GM19238 (cell line): ENCODE measurements around the gene LRRC8B.
"Not testable (repeated sequence)": the region's sequence is repeated elsewhere in the genome, so short reads cannot be mapped to it uniquely, and the experiment has no call there.

Experiments
- DNase-seq: peaks from one replicate; pipeline ENCODE4 v3.0.0; 2011; ENCODE audit warnings: low spot score; ENCODE audit not compliant: insufficient read length

LRRC8B gene

DNA sequence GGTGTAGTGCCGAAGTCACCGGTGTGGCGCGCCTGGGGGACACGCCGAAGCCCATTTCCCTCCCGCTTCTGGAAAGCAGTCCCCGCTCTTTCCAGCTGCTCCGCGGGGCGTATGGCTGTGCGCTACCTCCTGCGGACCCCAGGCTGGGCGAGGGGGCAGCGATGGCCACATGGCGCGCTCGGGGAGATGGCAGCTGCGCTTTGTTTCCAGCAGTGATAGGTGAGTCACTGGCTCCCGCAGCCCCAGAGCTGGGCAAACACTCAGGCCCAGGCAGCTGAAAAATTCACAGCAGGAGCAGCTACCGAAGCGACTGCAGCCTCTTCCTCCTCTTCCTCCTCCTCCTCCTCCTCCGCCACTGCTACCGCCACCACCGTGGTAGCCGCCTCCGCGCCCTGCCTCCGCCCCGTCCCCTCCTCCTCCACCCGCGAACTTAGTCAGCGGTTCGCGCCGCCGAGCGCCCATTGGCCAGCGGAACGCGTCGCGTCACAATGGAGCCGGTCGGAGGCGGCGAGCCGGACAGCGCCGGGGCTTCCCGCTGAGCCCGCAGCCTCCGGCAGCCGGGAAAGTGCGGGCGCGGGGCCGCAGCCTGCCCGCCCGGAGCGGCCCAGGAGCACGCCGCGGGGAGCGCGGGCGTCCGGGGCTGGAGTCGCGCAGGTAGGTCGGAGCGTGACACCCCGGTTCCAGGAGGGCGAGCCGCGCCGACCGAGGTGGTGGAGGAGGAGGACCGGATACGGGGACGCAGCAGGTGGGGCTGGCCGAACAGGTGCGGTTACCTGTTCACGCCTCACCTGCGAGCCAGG, at the start of gene LRRC8B:
Gene LRRC8B, plus strand, starts transcription at position 461 of the 800 bp plus-strand sequence. CDS start 57,822 bp downstream, outside the sequence.
- DNase-seq: peak; percentile 64

DNA sequence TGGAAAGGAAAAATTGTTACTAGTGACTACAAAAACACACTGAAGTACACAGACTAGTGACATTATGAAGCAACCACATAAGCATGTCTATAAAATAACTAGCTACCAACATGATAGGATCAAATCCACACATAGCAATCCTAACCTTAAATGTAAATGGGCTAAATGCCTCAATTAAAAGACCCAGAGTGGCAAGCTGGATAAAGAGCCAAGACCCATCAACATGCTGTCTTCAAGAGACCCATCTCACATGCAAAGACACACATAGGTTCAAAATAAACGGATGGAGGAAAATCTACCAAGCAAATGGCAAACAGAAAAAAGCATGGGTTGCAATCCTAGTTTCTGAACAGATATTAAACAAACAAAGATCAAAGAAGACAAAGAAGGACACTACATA, 49.4 kb upstream of the LRRC8B start:
- DNase-seq: no peak

DNA sequence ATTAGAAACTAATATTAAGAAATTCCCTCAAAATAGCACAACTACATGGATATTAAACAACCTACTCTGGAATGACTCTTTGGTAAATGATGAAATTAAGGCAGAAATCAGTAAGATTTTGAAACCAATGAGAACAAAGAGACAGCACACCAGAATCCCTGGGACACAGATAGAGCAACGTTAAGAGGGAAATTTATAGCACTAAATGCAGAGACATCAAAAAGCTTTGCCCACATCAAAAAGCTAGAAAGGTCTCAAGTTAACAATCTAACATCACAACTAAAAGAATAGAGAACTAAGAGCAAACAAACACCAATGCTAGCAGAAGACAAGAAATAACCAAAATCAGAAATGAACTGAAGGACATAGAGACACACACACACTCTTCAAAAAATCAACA, 48.6 kb upstream of the LRRC8B start:
- DNase-seq: no peak

DNA sequence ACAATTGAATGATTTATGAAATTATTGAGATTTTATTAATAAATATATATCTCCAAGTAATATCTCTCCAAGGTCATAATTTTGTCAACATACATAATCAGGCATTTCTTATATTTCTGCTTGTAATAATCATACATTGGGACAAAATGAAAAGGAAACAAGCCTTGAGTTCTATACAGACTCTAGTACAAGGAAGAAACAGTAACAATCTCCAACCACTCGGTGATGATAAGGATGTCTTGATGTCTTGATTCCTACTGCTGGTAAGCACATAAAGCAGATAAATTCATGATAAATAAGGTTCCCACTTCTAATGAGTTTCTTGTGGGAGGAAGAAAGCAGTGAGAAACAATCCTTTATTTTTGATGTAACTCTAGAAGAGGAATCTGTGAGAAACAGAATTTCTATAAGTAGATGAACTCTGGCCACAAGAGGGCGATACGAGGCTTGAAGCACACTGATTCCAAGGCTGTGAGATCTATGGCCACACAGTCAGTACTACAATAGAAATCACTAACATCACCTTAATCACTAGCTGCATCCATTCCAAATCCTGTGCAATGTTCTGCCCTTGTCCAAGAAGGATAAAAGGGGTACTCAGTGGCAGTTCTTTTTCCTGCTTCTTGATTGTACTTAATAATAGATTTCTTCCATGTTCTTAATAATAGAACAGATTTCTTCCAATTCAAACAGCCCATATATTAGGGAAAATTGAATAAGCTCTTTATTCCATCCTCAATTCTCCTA, 41.4 kb upstream of the LRRC8B start:
- DNase-seq: peak; percentile 34

DNA sequence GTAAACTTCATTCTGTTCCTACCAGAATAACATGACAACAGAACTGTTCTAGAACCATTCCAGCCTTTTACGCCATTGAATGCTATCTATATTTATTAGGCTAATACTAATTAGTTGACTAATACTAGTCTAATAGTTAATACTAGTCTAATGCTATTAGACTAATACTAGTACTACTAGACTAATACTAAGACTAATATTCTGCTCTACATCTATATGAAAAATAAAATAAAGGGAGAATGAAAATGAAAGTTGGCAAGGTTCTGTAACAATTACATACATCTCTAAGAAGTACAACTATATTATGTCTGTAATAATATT, 40.9 kb upstream of the LRRC8B start:
- no peak for DNase-seq

DNA sequence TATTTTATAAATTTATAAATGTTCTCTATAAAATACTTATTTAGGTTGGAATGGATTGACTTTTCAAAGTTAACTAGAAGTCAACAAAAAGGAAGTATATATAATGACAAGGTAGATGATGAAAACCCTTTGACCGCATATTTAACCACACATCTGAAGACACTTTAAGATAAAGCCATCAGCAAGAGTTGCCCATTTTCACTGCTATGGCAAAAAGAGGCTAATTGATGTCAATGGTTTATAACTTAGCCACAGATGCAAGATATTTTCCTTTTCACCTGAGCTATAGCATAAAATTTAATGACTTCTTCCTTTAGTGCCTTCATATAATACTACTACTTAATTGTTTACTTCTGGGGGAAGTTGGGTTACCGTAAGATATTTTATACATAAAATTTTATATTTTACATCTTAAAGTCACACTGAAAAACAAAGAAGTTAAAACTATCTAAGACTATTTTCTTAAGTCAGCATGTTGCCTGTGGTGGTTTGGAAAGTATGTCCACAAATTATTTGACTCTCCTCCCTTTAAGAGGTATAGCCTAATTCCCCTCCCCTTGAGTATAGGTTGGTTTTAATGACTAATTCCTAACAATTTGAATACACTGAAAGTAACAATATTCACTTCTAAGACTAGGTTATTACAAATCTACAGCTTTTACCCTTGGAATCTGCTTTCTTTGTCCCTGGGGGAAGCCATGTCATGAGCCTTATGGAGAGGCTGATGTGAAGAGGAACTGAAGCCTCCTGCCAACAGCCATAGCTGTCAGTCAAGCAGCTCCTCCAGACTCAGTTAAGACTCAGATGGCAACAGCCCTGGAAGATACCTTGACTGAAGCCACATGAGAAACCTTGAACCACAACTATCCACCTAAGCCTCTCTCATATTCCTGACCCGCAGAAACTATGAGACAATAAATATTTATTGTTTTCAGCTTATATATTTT, 40.3 kb upstream of the LRRC8B start:
- no peak for DNase-seq

DNA sequence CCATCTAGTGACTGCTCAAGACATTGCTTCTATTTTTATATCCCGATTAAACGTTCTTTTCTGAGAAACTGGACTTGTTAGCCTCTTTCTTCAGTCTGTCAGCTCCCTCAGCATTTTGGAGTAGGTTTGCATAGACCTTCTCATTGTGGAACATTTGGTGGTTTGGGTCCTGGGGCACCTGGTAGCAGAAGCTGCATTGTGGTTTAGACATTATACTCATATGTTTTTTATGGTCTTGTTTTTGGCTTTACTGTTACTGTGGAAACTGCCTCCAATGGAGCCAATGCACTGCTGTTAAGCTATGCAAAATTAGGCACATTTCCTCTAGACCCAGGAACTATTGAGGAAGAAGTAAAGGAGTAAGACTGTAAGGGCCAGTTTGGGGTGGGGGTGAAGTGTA, 36.7 kb upstream of the LRRC8B start:
- no peak for DNase-seq

DNA sequence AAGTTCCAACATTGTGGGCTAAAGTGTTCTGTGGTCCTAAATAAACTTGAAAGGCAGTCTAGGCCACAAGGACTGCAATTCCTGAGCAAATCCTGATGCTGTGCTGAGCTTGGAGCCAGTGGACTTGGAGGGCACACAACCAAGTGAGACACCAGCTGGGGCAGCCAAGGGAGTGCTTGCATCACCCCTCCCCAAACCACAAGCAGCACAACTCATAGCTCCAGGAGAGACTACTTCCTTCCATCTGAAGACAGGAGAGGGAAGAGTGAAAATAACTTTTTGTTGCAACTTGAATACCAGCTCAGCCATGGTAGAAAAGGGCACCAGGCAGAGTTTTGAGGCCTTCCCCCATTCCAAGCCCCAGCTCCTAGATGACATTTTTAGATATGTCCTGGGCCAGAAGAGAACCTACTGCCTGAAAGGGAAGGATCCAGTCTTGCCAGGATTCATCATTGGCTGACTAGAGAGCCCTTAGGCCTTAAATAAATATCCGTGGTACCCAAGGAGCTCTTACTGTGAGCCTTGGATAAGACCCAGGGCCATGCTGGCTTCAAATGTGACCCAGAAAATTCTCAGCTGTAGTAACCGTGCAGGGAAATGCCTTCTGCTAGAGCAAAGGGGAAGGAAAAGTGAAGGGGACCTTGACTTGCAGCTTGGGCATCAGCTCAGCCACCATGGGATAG, 35.4 kb upstream of the LRRC8B start:
- DNase-seq: no peak

DNA sequence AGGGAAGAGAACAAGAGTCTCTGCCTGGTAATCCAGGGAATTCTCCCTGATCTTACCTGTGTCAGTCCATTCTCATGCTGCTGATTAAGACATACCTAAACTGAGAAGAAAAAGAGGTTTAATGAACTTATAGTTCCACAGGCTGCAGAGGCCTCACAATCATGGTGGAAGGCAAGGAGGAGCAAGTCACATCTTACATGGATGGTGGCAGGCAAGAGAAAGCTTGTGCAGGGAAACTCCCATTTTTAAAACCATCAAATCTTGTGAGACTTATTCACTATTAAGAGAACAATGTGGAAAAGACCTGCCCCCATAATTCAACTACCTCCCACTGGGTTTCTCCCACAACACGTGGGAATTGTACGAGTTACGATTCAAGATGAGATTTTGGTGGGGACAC, 34.2 kb upstream of the LRRC8B start:
- no peak for DNase-seq

DNA sequence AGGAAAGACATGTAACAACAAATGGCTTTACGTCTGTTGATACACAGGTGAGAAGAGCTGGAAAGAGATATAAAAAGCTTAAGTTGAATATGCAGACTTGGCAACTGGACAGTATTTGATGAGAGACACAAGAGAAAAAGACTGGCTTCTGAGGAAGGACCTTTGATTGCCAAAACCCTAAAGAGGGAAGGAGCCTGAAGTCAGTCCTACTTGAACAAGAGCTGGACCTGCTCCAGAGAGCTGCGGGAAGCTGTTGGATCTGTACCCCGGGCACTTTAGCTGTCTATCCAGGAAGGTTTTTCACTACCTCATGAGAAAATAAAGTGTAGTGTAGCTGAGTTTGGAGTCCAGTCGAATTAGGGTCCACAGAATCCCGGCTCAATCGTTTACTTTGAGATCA, 25.3 kb upstream of the LRRC8B start:
- no peak for DNase-seq

DNA sequence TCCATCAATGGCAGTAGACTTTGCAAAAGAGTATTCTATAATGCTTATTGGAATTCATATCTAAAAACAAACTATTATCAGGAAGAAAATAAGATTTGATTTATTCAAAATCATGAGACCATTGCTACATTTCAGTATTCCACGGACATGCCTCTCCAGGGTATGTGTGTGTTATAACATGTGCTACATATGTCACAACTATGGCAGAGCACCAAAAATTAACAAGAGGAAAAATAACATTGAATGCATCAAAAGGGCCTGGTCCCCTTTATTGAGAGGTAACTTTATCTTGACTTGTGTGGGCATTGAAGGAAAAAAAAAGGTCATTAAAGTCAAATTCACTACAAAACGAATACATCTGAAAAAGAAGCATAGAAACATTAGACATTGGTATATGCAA, 22.6 kb upstream of the LRRC8B start:
- DNase-seq: no peak

DNA sequence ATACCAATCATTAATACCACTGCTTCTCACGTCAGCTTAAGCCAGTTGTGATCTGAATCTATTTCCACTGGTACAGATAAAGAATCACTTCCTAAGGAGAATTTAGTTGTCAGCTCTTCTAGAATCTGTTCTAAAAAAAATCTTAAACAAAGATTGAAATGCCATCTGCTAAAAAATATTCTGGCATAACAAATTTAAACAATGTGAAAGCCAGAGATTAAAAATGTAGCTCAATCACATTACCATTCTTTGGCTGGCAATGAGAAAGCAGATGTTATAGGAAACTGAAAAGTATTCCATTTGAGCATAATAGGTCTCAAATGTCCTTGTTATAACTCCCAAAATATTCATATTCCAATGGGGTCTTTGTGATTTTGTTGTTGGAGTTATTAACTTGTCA, 21.7 kb upstream of the LRRC8B start:
- no peak for DNase-seq

DNA sequence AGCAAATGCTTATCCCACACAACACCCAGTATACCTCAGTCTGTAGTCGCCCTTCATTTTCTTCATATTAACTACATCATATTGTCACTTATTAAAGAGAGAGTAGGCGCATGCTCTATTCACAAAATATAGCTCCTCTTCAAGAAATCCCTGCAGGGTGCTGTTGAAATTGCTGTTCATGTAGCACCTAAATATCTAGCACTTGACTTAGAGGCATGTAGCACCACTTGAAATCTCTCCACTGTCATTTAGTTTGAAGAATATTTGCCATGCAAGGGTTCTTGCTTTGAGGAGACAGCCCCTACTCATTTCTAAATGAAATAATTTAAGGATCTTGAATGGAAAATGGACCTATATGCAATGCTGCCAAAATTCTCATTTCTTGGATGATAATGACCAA, 20.9 kb upstream of the LRRC8B start:
- DNase-seq: no peak

DNA sequence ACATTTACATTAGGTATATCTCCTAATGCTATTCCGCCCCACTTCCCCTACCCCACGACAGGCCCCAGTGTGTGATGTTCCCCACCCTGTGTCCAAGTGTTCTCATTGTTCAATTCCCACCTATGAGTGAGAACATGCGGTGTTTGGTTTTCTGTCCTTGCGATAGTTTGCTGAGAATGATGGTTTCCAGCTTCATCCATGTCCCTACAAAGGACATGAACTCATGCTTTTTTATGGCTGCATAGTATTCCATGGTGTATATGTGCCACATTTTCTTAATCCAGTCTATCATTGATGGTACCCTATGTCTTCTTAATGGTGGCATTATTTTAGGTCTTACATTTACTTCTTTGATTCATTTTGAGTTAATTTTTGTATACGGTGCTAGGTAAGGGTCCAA, 14.6 kb upstream of the LRRC8B start:
- DNase-seq: not testable (repeated sequence)

DNA sequence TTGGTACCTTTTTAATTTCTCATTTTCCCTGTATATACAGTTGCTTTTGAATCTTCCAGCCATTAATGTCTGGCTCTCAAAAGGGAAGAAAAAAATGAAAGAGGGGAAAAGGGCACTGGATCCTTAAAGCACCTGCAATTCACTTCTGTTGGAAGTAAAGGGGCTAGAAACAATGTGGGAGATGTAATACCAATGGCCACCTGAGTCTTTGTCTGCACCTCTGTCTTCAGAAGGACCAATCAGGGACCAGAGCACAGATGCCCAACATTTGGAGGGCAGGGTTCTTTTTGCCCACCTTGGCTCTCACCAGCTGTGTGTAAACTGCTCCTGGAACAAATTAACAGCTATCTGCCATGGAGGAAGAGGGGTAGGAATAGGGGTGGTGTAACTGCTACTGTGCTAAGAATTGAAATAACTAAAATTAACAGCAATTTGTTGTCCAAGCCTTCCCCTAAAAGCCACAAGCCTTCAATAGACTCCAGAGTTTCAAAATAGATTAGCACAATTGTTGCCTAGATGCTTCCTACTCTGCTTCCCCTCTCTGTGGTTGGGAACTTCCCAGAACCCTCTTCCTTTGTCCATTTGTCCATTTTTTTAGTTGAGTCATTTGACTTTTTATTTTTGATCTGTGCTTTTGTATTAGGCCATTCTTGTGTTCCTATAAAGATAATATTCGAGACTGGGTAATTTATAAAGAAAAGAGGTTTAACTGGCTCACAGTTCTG, 11.5 kb upstream of the LRRC8B start:
- DNase-seq: no peak

DNA sequence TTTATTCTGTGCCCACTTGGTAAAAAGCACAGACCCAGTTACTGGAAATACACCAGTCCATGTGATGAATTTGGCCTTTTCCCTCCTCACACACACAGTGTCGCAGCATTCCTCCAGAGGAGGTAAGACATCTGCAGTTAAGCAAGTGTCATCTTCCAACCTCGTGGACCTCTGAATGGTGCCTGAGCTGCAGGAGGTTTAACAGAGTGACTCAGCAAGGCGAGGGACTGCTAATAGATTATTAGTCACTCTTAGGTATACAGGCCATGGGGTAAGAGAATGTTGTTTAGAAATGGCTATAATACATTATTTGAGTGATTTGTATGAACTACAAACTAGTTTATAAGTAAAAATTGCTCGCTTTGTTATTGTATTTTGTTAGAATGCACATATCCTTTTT, 8.6 kb upstream of the LRRC8B start:
- DNase-seq: no peak

DNA sequence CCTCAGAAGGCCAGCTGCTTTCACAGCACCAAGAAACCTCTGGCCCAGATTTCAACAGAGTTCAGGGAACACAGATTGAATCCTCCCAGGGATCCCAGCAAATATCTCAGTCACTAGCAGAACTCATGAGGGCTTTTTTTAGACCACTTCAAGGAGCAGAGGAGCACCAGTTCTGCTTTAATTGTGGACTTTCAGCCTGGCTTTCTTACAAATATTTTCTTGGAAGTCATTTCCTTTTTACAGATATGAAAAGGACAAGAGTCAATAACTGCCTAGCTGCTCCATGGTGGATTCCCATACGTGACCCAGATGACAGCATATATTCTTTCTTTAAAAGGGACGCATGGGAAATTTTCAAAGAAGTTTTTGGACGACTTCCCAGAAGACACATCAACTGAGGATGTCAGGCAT, 6.4 kb upstream of the LRRC8B start:
- no peak for DNase-seq

DNA sequence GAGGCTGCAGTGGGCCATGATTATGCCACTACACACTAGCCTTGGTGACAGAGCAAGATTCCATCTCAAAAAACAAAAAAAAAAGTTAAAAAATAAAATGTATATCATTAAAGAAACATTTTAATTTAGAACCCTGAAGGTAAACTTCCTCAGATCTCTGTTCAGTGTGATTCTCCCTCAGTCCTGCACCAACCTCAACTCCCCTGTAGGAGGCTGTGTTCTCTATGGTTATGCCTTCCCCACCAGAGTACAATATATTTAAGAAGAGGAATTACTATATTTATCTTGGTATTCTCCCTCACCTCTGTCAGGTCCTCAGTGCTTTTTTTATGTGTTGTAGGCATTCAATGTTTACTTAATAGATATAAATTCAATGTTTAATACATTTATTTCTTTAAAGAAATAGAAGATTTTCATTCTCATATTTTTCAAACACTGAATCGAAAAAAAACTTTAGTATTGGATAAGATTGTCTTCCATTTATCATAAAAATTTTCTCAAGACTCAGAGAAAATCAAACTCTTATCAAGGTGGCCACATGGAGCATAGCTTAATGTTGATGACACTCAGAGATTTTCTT, 4.8 kb upstream of the LRRC8B start:
- peak; percentile 17 for DNase-seq

DNA sequence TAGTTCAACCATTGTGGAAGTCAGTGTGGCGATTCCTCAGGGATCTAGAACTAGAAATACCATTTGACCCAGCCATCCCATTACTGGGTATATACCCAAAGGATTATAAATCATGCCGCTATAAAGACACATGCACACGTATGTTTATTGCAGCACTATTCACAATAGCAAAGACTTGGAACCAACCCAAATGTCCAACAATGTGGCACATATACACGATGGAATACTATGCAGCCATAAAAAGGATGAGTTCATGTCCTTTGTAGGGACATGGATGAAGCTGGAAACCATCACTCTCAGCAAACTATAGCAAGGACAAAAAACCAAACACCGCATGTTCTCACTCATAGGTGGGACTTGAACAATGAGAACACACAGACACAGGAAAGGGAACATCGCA, 2.7 kb upstream of the LRRC8B start:
- DNase-seq: not testable (repeated sequence)
